ENCODE data around the gene DLG4. TPM values are rescaled to one million over a fixed set of nuclear protein-coding genes. Genes with fewer than 3 reads are reported as not detected.

The DLG4 gene
- total and polyA plus RNA-seq, 5 donors from 2014 or later, result 0.22 to 2.9 (median 0.50) TPM

GRCh38 chr17:7260651-7261378, 41.2 kb upstream of the DLG4 start:
- no peaks in the 10 kb centered on the region for H3K9me3 ChIP-seq (ENCODE audit: control insufficient read depth in 2 of 2, low read length in 2 of 2)
- peaks cover 15% of the 10 kb centered on the region for H3K36me3 ChIP-seq (ENCODE audit: control insufficient read depth, insufficient read depth, low read length)
- peaks cover 6% of the 10 kb centered on the region for H3K27me3 ChIP-seq (ENCODE audit: control insufficient read depth, insufficient read depth, low read length)
- H3K27me3 Mint-ChIP-seq, result peaks cover 29% of the 10 kb centered on the region
- peaks cover 34% of the 10 kb centered on the region for H3K4me1 ChIP-seq (ENCODE audit: control insufficient read depth, insufficient read depth, low read length, poor library complexity, severe bottlenecking)
- H3K4me1 Mint-ChIP-seq, result peaks cover 5 to 31% (median 13%) of the 10 kb centered on the region in 4 donors
- peak overlapping the region; percentile 61 to 78 (median 72) for H3K4me3 Mint-ChIP-seq
- H3K27ac ChIP-seq (ENCODE audit: insufficient read depth, low read length, poor library complexity, severe bottlenecking), result peak overlapping the region; percentile 25
- peak overlapping the region in 2 of 3 donors; percentile 43 to 51 for H3K27ac Mint-ChIP-seq
- peak; percentile 4 to 39 for ATAC-seq (ENCODE audit: low read depth in 2 of 2)
- no peaks in the 10 kb centered on the region for H3K9me3 Mint-ChIP-seq
- H3K4me3 ChIP-seq (ENCODE audit: low read depth, low read length), result no peak overlapping the region
- H3K36me3 Mint-ChIP-seq, result peaks cover 7% of the 10 kb centered on the region
- peak; percentile 20 to 46 (median 29) for DNase-seq

- Histone ChIP-seq H3K9me3 (ENCODE audit: control insufficient read depth in 2 of 2, low read length in 2 of 2) (no peaks in the 10 kb centered on the region), H3K27ac (ENCODE audit: insufficient read depth, low read length, poor library complexity, severe bottlenecking) (no peak overlapping the region), H3K36me3 (ENCODE audit: control insufficient read depth, insufficient read depth, low read length) (peaks cover 15% of the 10 kb centered on the region), H3K27me3 (ENCODE audit: control insufficient read depth, insufficient read depth, low read length) (peaks cover 6% of the 10 kb centered on the region), H3K4me3 (ENCODE audit: low read depth, low read length) (no peak overlapping the region), H3K4me1 (ENCODE audit: control insufficient read depth, insufficient read depth, low read length, poor library complexity, severe bottlenecking) (peaks cover 34% of the 10 kb centered on the region)
- H3K27me3 Mint-ChIP-seq, result peaks cover 29% of the 10 kb centered on the region
- no peak overlapping the region for H3K27ac Mint-ChIP-seq
- ATAC-seq (ENCODE audit: low read depth in 2 of 2), result no peak
- peaks cover 5 to 31% (median 13%) of the 10 kb centered on the region in 4 donors for H3K4me1 Mint-ChIP-seq
- H3K4me3 Mint-ChIP-seq, result peak overlapping the region in 3 of 4 donors; percentile 61 to 69 (median 64)
- peaks cover 7% of the 10 kb centered on the region for H3K36me3 Mint-ChIP-seq
- no peaks in the 10 kb centered on the region for H3K9me3 Mint-ChIP-seq
- DNase-seq, result no peak
These were observed 40.5 kb upstream of the DLG4 start for GRCh38 chr17:7260151-7260550.

- Mint-ChIP-seq H3K27ac (no peak overlapping the region), H3K36me3 (peaks cover 7% of the 10 kb centered on the region), H3K4me1 (peaks cover 5 to 31% (median 14%) of the 10 kb centered on the region in 4 donors), H3K9me3 (no peaks in the 10 kb centered on the region), H3K27me3 (peaks cover 26% of the 10 kb centered on the region), H3K4me3 (peak overlapping the region in 1 of 4 donors; percentile 25)
- Histone ChIP-seq H3K9me3 (ENCODE audit: control insufficient read depth in 2 of 2, low read length in 2 of 2) (no peaks in the 10 kb centered on the region), H3K4me3 (ENCODE audit: low read depth, low read length) (no peak overlapping the region), H3K36me3 (ENCODE audit: control insufficient read depth, insufficient read depth, low read length) (peaks cover 17% of the 10 kb centered on the region), H3K27ac (ENCODE audit: insufficient read depth, low read length, poor library complexity, severe bottlenecking) (no peak overlapping the region), H3K27me3 (ENCODE audit: control insufficient read depth, insufficient read depth, low read length) (peaks cover 6% of the 10 kb centered on the region), H3K4me1 (ENCODE audit: control insufficient read depth, insufficient read depth, low read length, poor library complexity, severe bottlenecking) (peaks cover 34% of the 10 kb centered on the region)
- no peak for DNase-seq
- no peak for ATAC-seq (ENCODE audit: low read depth in 2 of 2)
These were observed 39.9 kb upstream of the DLG4 start for GRCh38 chr17:7259555-7259889.

- Histone ChIP-seq H3K9me3 (ENCODE audit: control insufficient read depth in 2 of 2, low read length in 2 of 2) (no peaks in the 10 kb centered on the region), H3K4me1 (ENCODE audit: control insufficient read depth, insufficient read depth, low read length, poor library complexity, severe bottlenecking) (peaks cover 34% of the 10 kb centered on the region), H3K27me3 (ENCODE audit: control insufficient read depth, insufficient read depth, low read length) (peaks cover 5% of the 10 kb centered on the region), H3K4me3 (ENCODE audit: low read depth, low read length) (no peak overlapping the region), H3K27ac (ENCODE audit: insufficient read depth, low read length, poor library complexity, severe bottlenecking) (no peak overlapping the region), H3K36me3 (ENCODE audit: control insufficient read depth, insufficient read depth, low read length) (peaks cover 19% of the 10 kb centered on the region)
- H3K27ac Mint-ChIP-seq, result no peak overlapping the region
- H3K36me3 Mint-ChIP-seq, result peaks cover 7% of the 10 kb centered on the region
- no peaks in the 10 kb centered on the region for H3K9me3 Mint-ChIP-seq
- ATAC-seq (ENCODE audit: low read depth in 2 of 2) (no peak), DNase-seq (no peak)
- H3K27me3 Mint-ChIP-seq, result peaks cover 20% of the 10 kb centered on the region
- peak overlapping the region in 2 of 4 donors; percentile 38 to 64 for H3K4me3 Mint-ChIP-seq
- peaks cover 5 to 28% (median 14%) of the 10 kb centered on the region in 4 donors for H3K4me1 Mint-ChIP-seq
These were observed 39.3 kb upstream of the DLG4 start for GRCh38 chr17:7258731-7259554.

GRCh38 chr17:7256766-7257456, 37.3 kb upstream of the DLG4 start:
- peaks cover 3% of the 10 kb centered on the region for H3K27me3 Mint-ChIP-seq
- Histone ChIP-seq H3K27ac (ENCODE audit: insufficient read depth, low read length, poor library complexity, severe bottlenecking) (no peak overlapping the region), H3K4me3 (ENCODE audit: low read depth, low read length) (no peak overlapping the region), H3K4me1 (ENCODE audit: control insufficient read depth, insufficient read depth, low read length, poor library complexity, severe bottlenecking) (peaks cover 29% of the 10 kb centered on the region), H3K36me3 (ENCODE audit: control insufficient read depth, insufficient read depth, low read length) (peaks cover 19% of the 10 kb centered on the region), H3K27me3 (ENCODE audit: control insufficient read depth, insufficient read depth, low read length) (no peaks in the 10 kb centered on the region), H3K9me3 (ENCODE audit: control insufficient read depth in 2 of 2, low read length in 2 of 2) (no peaks in the 10 kb centered on the region)
- ATAC-seq (ENCODE audit: low read depth in 2 of 2) (no peak), DNase-seq (no peak)
- peaks cover 11 to 25% (median 13%) of the 10 kb centered on the region in 4 donors for H3K4me1 Mint-ChIP-seq
- no peaks in the 10 kb centered on the region for H3K9me3 Mint-ChIP-seq
- H3K4me3 Mint-ChIP-seq, result peak overlapping the region in 1 of 4 donors; percentile 69
- peaks cover 11% of the 10 kb centered on the region for H3K36me3 Mint-ChIP-seq
- H3K27ac Mint-ChIP-seq, result peak overlapping the region in 1 of 3 donors; percentile 93

GRCh38 chr17:7254511-7254910, 34.9 kb upstream of the DLG4 start:
- Mint-ChIP-seq H3K9me3 (no peaks in the 10 kb centered on the region), H3K27me3 (no peaks in the 10 kb centered on the region), H3K27ac (peak overlapping the region in 1 of 3 donors; percentile 74), H3K36me3 (peaks cover 11% of the 10 kb centered on the region), H3K4me1 (peaks cover 11 to 33% (median 23%) of the 10 kb centered on the region in 4 donors), H3K4me3 (peak overlapping the region in 2 of 4 donors; percentile 74 to 83)
- Histone ChIP-seq H3K4me3 (ENCODE audit: low read depth, low read length) (no peak overlapping the region), H3K27me3 (ENCODE audit: control insufficient read depth, insufficient read depth, low read length) (no peaks in the 10 kb centered on the region), H3K4me1 (ENCODE audit: control insufficient read depth, insufficient read depth, low read length, poor library complexity, severe bottlenecking) (peaks cover 30% of the 10 kb centered on the region), H3K36me3 (ENCODE audit: control insufficient read depth, insufficient read depth, low read length) (peaks cover 19% of the 10 kb centered on the region), H3K27ac (ENCODE audit: insufficient read depth, low read length, poor library complexity, severe bottlenecking) (no peak overlapping the region), H3K9me3 (ENCODE audit: control insufficient read depth in 2 of 2, low read length in 2 of 2) (no peaks in the 10 kb centered on the region)
- DNase-seq (no peak), ATAC-seq (ENCODE audit: low read depth in 2 of 2) (no peak)

GRCh38 chr17:7253082-7253481, 33.4 kb upstream of the DLG4 start:
- no peak for DNase-seq
- no peak for ATAC-seq (ENCODE audit: low read depth in 2 of 2)
- H3K9me3 Mint-ChIP-seq, result no peaks in the 10 kb centered on the region
- Histone ChIP-seq H3K4me3 (ENCODE audit: low read depth, low read length) (peak overlapping the region; percentile 77), H3K27me3 (ENCODE audit: control insufficient read depth, insufficient read depth, low read length) (no peaks in the 10 kb centered on the region), H3K4me1 (ENCODE audit: control insufficient read depth, insufficient read depth, low read length, poor library complexity, severe bottlenecking) (peaks cover 41% of the 10 kb centered on the region), H3K9me3 (ENCODE audit: control insufficient read depth in 2 of 2, low read length in 2 of 2) (no peaks in the 10 kb centered on the region), H3K27ac (ENCODE audit: insufficient read depth, low read length, poor library complexity, severe bottlenecking) (peak overlapping the region; percentile 100), H3K36me3 (ENCODE audit: control insufficient read depth, insufficient read depth, low read length) (peaks cover 13% of the 10 kb centered on the region)
- peaks cover 11 to 45% (median 31%) of the 10 kb centered on the region in 4 donors for H3K4me1 Mint-ChIP-seq
- H3K4me3 Mint-ChIP-seq, result peak overlapping the region; percentile 95 to 96 (median 96)
- peak overlapping the region; percentile 99 to 100 (median 99) for H3K27ac Mint-ChIP-seq
- H3K27me3 Mint-ChIP-seq, result no peaks in the 10 kb centered on the region
- H3K36me3 Mint-ChIP-seq, result peaks cover 11% of the 10 kb centered on the region

All from CD4-positive, CD25-positive, alpha-beta regulatory T cell (primary cell).